H1 (cell line): ENCODE measurements around the gene LY6G6F. TPM values are rescaled to one million over a fixed set of nuclear protein-coding genes. Genes with fewer than 3 reads are reported as not detected.

Experiments used
- BACH1 ChIP-seq: IDR thresholded peaks from 2 replicates; pipeline ENCODE4 v1.6.1; 2012; ENCODE audit warnings: low read length, improper control_type of control experiment
- BCL11A ChIP-seq, 2 experiments: IDR thresholded peaks; one replicate each; pipeline ENCODE4 v1.6.1; 2011; ENCODE audit warnings: low read depth in 2 of 2, low read length in 2 of 2, mild to moderate bottlenecking in 2 of 2
- BRCA1 ChIP-seq: IDR thresholded peaks from 2 replicates; pipeline ENCODE4 v1.6.1; 2012; ENCODE audit warnings: low read depth, low read length, improper control_type of control experiment
- CHD1 ChIP-seq: IDR thresholded peaks from 2 replicates; pipeline ENCODE4 v1.6.1; 2012; ENCODE audit warnings: low read depth, low read length, improper control_type of control experiment
- FOSL1 ChIP-seq: IDR thresholded peaks from 2 replicates; pipeline ENCODE4 v1.6.1; 2011; ENCODE audit warnings: mild to moderate bottlenecking, low read depth, low read length, moderate library complexity; ENCODE audit not compliant: insufficient read depth
- GABPA ChIP-seq: IDR thresholded peaks from 2 replicates; pipeline ENCODE4 v1.6.1; 2011; ENCODE audit warnings: mild to moderate bottlenecking, low read length, moderate library complexity, borderline replicate concordance; ENCODE audit not compliant: insufficient read depth
- KDM1A ChIP-seq: fragments of 200-600, 300-600 bp; sonication (generic); IDR thresholded peaks from 2 replicates; pipeline ENCODE4 v1.7.1; 2016; ENCODE audit warnings: mild to moderate bottlenecking, low read length, borderline replicate concordance
- KDM4A ChIP-seq: IDR thresholded peaks from one replicate; pipeline ENCODE4 v1.7.1; 2012; ENCODE audit warnings: low read depth, mild to moderate bottlenecking, moderate library complexity, low read length, inconsistent platforms; ENCODE audit not compliant: severe bottlenecking
- MAFK ChIP-seq: IDR thresholded peaks from 2 replicates; pipeline ENCODE4 v1.6.1; 2012; ENCODE audit warnings: low read depth, mild to moderate bottlenecking, improper control_type of control experiment, low read length
- MAX ChIP-seq: IDR thresholded peaks from 2 replicates; pipeline ENCODE4 v1.6.1; 2012; ENCODE audit warnings: inconsistent platforms
- NANOG ChIP-seq: IDR thresholded peaks from 2 replicates; pipeline ENCODE4 v1.6.1; 2011; ENCODE audit warnings: low read length, low read depth, mild to moderate bottlenecking, inconsistent platforms; ENCODE audit not compliant: insufficient read depth, poor library complexity, severe bottlenecking
- NRF1 ChIP-seq: IDR thresholded peaks from 2 replicates; pipeline ENCODE4 v1.6.1; 2011; ENCODE audit warnings: mild to moderate bottlenecking, low read depth, low read length, improper control_type of control experiment
- PHF8 ChIP-seq: fragments of 200-600 bp; sonication (generic); conservative IDR thresholded peaks from 2 replicates; pipeline ENCODE4 v1.7.1; 2012; ENCODE audit warnings: low read depth, mild to moderate bottlenecking, inconsistent platforms, low read length, moderate library complexity
- POLR2A ChIP-seq, 2 experiments: IDR thresholded peaks; 1 replicate in 1 of 2; 2 replicates in 1 of 2; pipeline ENCODE4 v1.6.1; 2011; ENCODE audit warnings: low read depth in 2 of 2, low read length in 2 of 2, mild to moderate bottlenecking in 2 of 2; ENCODE audit errors: control extremely low read depth in 1 of 2
- RBBP5 ChIP-seq: IDR thresholded peaks from 2 replicates; pipeline ENCODE4 v1.7.1; 2012; ENCODE audit warnings: low read depth, mild to moderate bottlenecking, inconsistent platforms, low read length, moderate library complexity, borderline replicate concordance
- RNF2 ChIP-seq: fragments of 200-900, 300-1000 bp; sonication (generic); IDR thresholded peaks from 2 replicates; pipeline ENCODE4 v1.7.1; 2016; ENCODE audit warnings: borderline replicate concordance, low read depth, mild to moderate bottlenecking, antibody characterized with exemption, low read length; ENCODE audit not compliant: poor library complexity, severe bottlenecking; ENCODE audit errors: missing control alignments
- RXRA ChIP-seq: IDR thresholded peaks from 2 replicates; pipeline ENCODE4 v1.6.1; 2011; ENCODE audit warnings: low read depth, mild to moderate bottlenecking, low read length, moderate library complexity; ENCODE audit not compliant: insufficient read depth
- SP4 ChIP-seq: IDR thresholded peaks from 2 replicates; pipeline ENCODE4 v1.6.1; 2012; ENCODE audit warnings: low read length, inconsistent platforms
- SUZ12 ChIP-seq: fragments of 200-600 bp; sonication (generic); IDR thresholded peaks from 2 replicates; pipeline ENCODE4 v1.6.1; 2012; ENCODE audit warnings: mild to moderate bottlenecking, inconsistent platforms, low read length, moderate library complexity, mixed read lengths
- TAF7 ChIP-seq: optimal IDR thresholded peaks from 2 replicates; pipeline ENCODE3; 2011; ENCODE audit warnings: low read depth, mild to moderate bottlenecking, inconsistent platforms, low read length, moderate library complexity, borderline replicate concordance
- TBP ChIP-seq: IDR thresholded peaks from 2 replicates; pipeline ENCODE4 v1.6.1; 2011; ENCODE audit warnings: low read depth, low read length, improper control_type of control experiment
- TCF12 ChIP-seq: IDR thresholded peaks from 2 replicates; pipeline ENCODE4 v1.6.1; 2011; ENCODE audit warnings: low read depth, mild to moderate bottlenecking, low read length
- TEAD4 ChIP-seq: IDR thresholded peaks from 2 replicates; pipeline ENCODE4 v1.6.1; 2012; ENCODE audit warnings: low read depth, low read length, inconsistent platforms, mixed read lengths
- ZNF274 ChIP-seq: IDR thresholded peaks from 2 replicates; pipeline ENCODE4 v1.7.0; 2012; ENCODE audit warnings: low read length, borderline replicate concordance; ENCODE audit errors: extremely low read depth
- polyA plus RNA-seq, 7 experiments: library from polyadenylated mRNA; depleted of rRNA in 3 of 7; stranded (reverse) in 5 of 7; unstranded in 2 of 7; fragments of >200 nt in 5 of 7; fragments of 200-250 nt in 2 of 7; gene quantifications; 1 replicate in 5 of 7; 2 replicates in 1 of 7; 4 replicates in 1 of 7; pipeline versions ENCODE4 v1.2.1 to v1.2.3, GENCODE V29; 2011 to 2013; ENCODE audit warnings: missing spikeins in 2 of 7, mixed read lengths in 2 of 7
- total RNA-seq: library from RNA; stranded (reverse); fragmentation: NEBNext Ultra II Directional; extraction: Animal tissue kit (Norgen Biotek cat#: 25700); gene quantifications from 2 replicates; pipeline ENCODE4 v1.2.1, GENCODE V29; 2021

LY6G6F gene
- total and polyA plus RNA-seq, 2 of the 8 experiments (the other 6 are each of a cell fraction or from before 2014, with no cell fraction given), result not detected

- TF ChIP-seq RXRA (no peak), TCF12 (no peak), MAFK (no peak), NANOG (no peak), ZNF274 (no peak), TAF7 (peak; percentile 94), TBP (peak; percentile 59), BRCA1 (no peak), CHD1 (no peak), RBBP5 (peak; percentile 95; the same call in 1 of the 2 replicates), GABPA (peak; percentile 89), SUZ12 (no peak), KDM4A (peak; percentile 80), TEAD4 (no peak), NRF1 (no peak), PHF8 (peak; percentile 70), KDM1A (no peak), RNF2 (no peak), BACH1 (no peak), POLR2A (IDR thresholded peaks at IDR 0.05; ENCODE audit: control extremely low read depth in 1 of 2, low read depth in 2 of 2, low read length in 2 of 2) (peak in 1 of 2 experiments; percentile 95; a peak in 2 of 3 replicates), MAX (no peak; the same call in 1 of the 2 replicates), SP4 (no peak), BCL11A (IDR thresholded peaks at IDR 0.05; ENCODE audit: low read depth in 2 of 2, low read length in 2 of 2) (no peak), FOSL1 (no peak)
These were observed 40.9 kb upstream of the LY6G6F start, which contains the start of gene CSNK2B (continued) for GRCh38 chr6:31665501-31666336.
